WTC11 (cell line): ENCODE results near the gene ATP13A4. TPM values are rescaled to one million over a fixed set of nuclear protein-coding genes. Genes with fewer than 3 reads are reported as not detected.
A peak's percentile ranks its signal among the peaks of the same experiment; 100 is the strongest.

Experiments used
- ATAC-seq: fragments of 200-7000 bp; cut with Tn5 transposase; 2 replicates; pipeline ENCODE4 v1.10.0; 2021; ENCODE audit warnings: mild to moderate bottlenecking, moderate library complexity
- CTCF ChIA-PET: fragments of 300-600 bp; sonication (Branson Sonifier 250); formaldehyde crosslinking; loops from one replicate; lab custom pipeline; 2021; ENCODE audit warnings: antibody characterized with exemption; lab: Charles Lee
- POLR2A ChIA-PET: fragments of 350-600 bp; sonication (Branson Sonifier 250); formaldehyde crosslinking; loops from one replicate; lab custom pipeline; 2021; ENCODE audit warnings: antibody characterized with exemption; lab: Charles Lee
- DNase-seq: peaks from one replicate; pipeline ENCODE4 v3.0.0; 2021; ENCODE audit warnings: low spot score
- H3K27ac Mint-ChIP-seq: 2 replicates; pipeline ENCODE4 v1.8.0; 2021; ENCODE audit warnings: mixed read lengths
- H3K27me3 Mint-ChIP-seq: 2 replicates; pipeline ENCODE4 v1.8.0; 2021; ENCODE audit warnings: low read depth, mild to moderate bottlenecking, moderate library complexity, mixed read lengths
- H3K36me3 Mint-ChIP-seq: 2 replicates; pipeline ENCODE4 v1.8.0; 2021; ENCODE audit warnings: mixed read lengths
- H3K4me1 Mint-ChIP-seq: 2 replicates; pipeline ENCODE4 v1.8.0; 2022; ENCODE audit warnings: mixed read lengths
- H3K4me3 Mint-ChIP-seq: 2 replicates; pipeline ENCODE4 v1.8.0; 2021; ENCODE audit warnings: mild to moderate bottlenecking, moderate library complexity, mixed read lengths
- H3K9me3 Mint-ChIP-seq: 2 replicates; pipeline ENCODE4 v1.8.0; 2021; ENCODE audit warnings: mixed read lengths
- EMX1 ChIP-seq: fragments of 250-450 bp; sonication (Bioruptor Pico); IDR thresholded peaks from 2 replicates; pipeline ENCODE4 v1.8.0; 2021; ENCODE audit warnings: mild to moderate bottlenecking
- GTF2I ChIP-seq: fragments of 250-450 bp; sonication (Bioruptor Pico); conservative IDR thresholded peaks from 2 replicates; pipeline ENCODE4 v1.4.0; 2021; ENCODE audit warnings: mild to moderate bottlenecking
- KAT7 ChIP-seq: sonication (generic); formaldehyde crosslinking; IDR thresholded peaks from 2 replicates; pipeline ENCODE4 v1.8.1; 2023; ENCODE audit warnings: missing genetic modification reagents, mild to moderate bottlenecking, borderline replicate concordance
- NFATC4 ChIP-seq: fragments of 250-450 bp; sonication (Bioruptor Pico); IDR thresholded peaks from 2 replicates; pipeline ENCODE4 v1.9.0; 2021; ENCODE audit warnings: mild to moderate bottlenecking
- PRRX2 ChIP-seq: fragments of 250-450 bp; sonication (Bioruptor Pico); IDR thresholded peaks from 2 replicates; pipeline ENCODE4 v1.8.0; 2021; ENCODE audit warnings: mild to moderate bottlenecking
- SOX15 ChIP-seq: fragments of 250-450 bp; sonication (Bioruptor Pico); IDR thresholded peaks from 2 replicates; pipeline ENCODE4 v1.9.0; 2021; ENCODE audit warnings: mild to moderate bottlenecking
- ZBTB21 ChIP-seq: sonication (generic); formaldehyde crosslinking; IDR thresholded peaks from 2 replicates; pipeline ENCODE4 v1.8.1; 2023; ENCODE audit warnings: mild to moderate bottlenecking, missing genetic modification reagents, borderline replicate concordance
- ZNF121 ChIP-seq: sonication (generic); formaldehyde crosslinking; IDR thresholded peaks from 2 replicates; pipeline ENCODE4 v1.8.0; 2023; ENCODE audit warnings: missing genetic modification reagents
- ZNF138 ChIP-seq: sonication (generic); formaldehyde crosslinking; conservative IDR thresholded peaks from 2 replicates; pipeline ENCODE4 v1.8.1; 2022; ENCODE audit warnings: mild to moderate bottlenecking, moderate library complexity, missing genetic modification reagents
- ZNF281 ChIP-seq: sonication (generic); formaldehyde crosslinking; IDR thresholded peaks from 2 replicates; pipeline ENCODE4 v1.8.0; 2023; ENCODE audit warnings: mild to moderate bottlenecking, missing genetic modification reagents
- ZNF396 ChIP-seq: fragments of 250-450 bp; sonication (Bioruptor Pico); IDR thresholded peaks from 2 replicates; pipeline ENCODE4 v1.8.0; 2021; ENCODE audit warnings: mild to moderate bottlenecking, moderate library complexity, borderline replicate concordance
- ZNF416 ChIP-seq: fragments of 250-450 bp; sonication (Bioruptor Pico); IDR thresholded peaks from 2 replicates; pipeline ENCODE4 v1.9.0; 2021; ENCODE audit warnings: mild to moderate bottlenecking, inconsistent platforms
- ZNF425 ChIP-seq: fragments of 250-450 bp; sonication (Bioruptor Pico); conservative IDR thresholded peaks from 2 replicates; pipeline ENCODE4 v1.9.0; 2021; ENCODE audit warnings: mild to moderate bottlenecking
- ZNF671 ChIP-seq: fragments of 250-450 bp; sonication (Bioruptor Pico); IDR thresholded peaks from 2 replicates; pipeline ENCODE4 v1.8.0; 2021; ENCODE audit warnings: mild to moderate bottlenecking
- total RNA-seq: library from RNA; stranded (reverse); gene quantifications from 3 replicates; pipeline ENCODE4 v1.2.3, GENCODE V29; 2021
- TF ChIP-seq, protein P1 (sequence below): sonication (generic); formaldehyde crosslinking; IDR thresholded peaks from 2 replicates; pipeline ENCODE4 v1.8.1; 2023; ENCODE audit warnings: mild to moderate bottlenecking, moderate library complexity, missing genetic modification reagents

Gene ATP13A4
- total RNA-seq, 1 experiment from 2014 or later, result 0.20 TPM

GRCh38 chr3:193464889-193465288 is 89.8 kb downstream of the ATP13A4 start (continued):
- TF ChIP-seq KAT7 (CRISPR knock-in tag), result no peak

DNA sequence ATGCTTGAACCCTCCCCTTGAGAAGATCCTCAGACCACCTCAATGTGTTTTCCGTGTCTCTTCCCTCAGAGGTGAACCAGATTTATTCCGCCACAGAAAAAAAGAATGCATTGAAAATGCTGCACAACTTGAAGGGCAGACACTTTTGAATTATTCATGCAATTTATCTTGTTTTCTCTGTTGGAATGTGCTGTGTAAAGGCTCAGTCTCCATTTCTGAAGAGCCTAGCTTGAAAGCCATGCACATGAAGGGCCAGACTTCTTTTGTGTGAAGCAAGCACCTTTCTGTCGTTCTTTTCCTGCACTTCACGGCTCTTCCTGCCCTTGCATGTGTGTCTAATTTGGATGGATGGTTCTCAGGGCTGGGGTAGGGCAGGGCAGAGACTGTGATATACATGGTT is 97.2 kb downstream of the ATP13A4 start:
- H3K27ac Mint-ChIP-seq, result no peak overlapping the region
- no peak for ATAC-seq

GRCh38 chr3:193452338-193452737 is 102.4 kb downstream of the ATP13A4 start:
- peaks cover 8% of the 10 kb centered on the region for H3K9me3 Mint-ChIP-seq

More for the DNA sequence above, 97.2 kb downstream of the ATP13A4 start:
- DNase-seq, result no peak
- Mint-ChIP-seq H3K9me3 (peaks cover 8% of the 10 kb centered on the region), H3K36me3 (no peaks in the 10 kb centered on the region), H3K4me3 (no peak overlapping the region), H3K4me1 (peaks cover 3% of the 10 kb centered on the region; the same call in 1 of the 2 replicates), H3K27me3 (no peaks in the 10 kb centered on the region)
- TF ChIP-seq ZNF396, result no peak
- no peak for TF ChIP-seq ZBTB21 (CRISPR knock-in tag)
- no peak for TF ChIP-seq GTF2I
- no peak for TF ChIP-seq ZNF416 (CRISPR knock-in tag)
- TF ChIP-seq ZNF138 (CRISPR knock-in tag), result no peak
- no peak for TF ChIP-seq ZNF121
- CTCF ChIA-PET, result no interaction called here
- POLR2A ChIA-PET, result interaction anchor here (0.6 kb wide), 1 partner anchor 1214 kb away, joined by 3 read pairs; the partner anchor contains the start of gene LSG1

More at GRCh38 chr3:193452338-193452737, 102.4 kb downstream of the ATP13A4 start:
- TF ChIP-seq, protein P1, sequence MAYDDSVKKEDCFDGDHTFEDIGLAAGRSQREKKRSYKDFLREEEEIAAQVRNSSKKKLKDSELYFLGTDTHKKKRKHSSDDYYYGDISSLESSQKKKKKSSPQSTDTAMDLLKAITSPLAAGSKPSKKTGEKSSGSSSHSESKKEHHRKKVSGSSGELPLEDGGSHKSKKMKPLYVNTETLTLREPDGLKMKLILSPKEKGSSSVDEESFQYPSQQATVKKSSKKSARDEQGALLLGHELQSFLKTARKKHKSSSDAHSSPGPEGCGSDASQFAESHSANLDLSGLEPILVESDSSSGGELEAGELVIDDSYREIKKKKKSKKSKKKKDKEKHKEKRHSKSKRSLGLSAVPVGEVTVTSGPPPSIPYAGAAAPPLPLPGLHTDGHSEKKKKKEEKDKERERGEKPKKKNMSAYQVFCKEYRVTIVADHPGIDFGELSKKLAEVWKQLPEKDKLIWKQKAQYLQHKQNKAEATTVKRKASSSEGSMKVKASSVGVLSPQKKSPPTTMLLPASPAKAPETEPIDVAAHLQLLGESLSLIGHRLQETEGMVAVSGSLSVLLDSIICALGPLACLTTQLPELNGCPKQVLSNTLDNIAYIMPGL (CRISPR knock-in tag), result no peak
- TF ChIP-seq PRRX2 (no peak), NFATC4 (CRISPR knock-in tag) (no peak), ZNF671 (CRISPR knock-in tag) (no peak), ZNF425 (no peak), EMX1 (CRISPR knock-in tag) (no peak), ZNF281 (CRISPR knock-in tag) (no peak), SOX15 (CRISPR knock-in tag) (no peak)
- ChIA-PET CTCF (interaction anchor here (0.8 to 1.4 kb wide), 3 partner anchors 10 to 96 kb away, joined by 3 to 5 read pairs (median 3); no protein-coding TSS in a partner anchor), POLR2A (no interaction called here)
- Mint-ChIP-seq H3K4me3 (no peak overlapping the region), H3K4me1 (peaks cover 5% of the 10 kb centered on the region), H3K36me3 (no peaks in the 10 kb centered on the region), H3K27me3 (no peaks in the 10 kb centered on the region), H3K27ac (peak overlapping the region; percentile 2; the same call in 1 of the 2 replicates)
- no peak for DNase-seq
- peak; percentile 72 for ATAC-seq
